GM06990 (cell line): ENCODE results near the gene HLA-DMA.

Source experiments
- DNase-seq: peaks from one replicate; pipeline ENCODE4 v3.0.0-alpha.2; 2011; ENCODE audit not compliant: insufficient read length; ENCODE audit errors: extremely low read depth
- H3K27me3 ChIP-seq: replicated peaks from 2 replicates; pipeline ENCODE4 v1.6.0; 2011; ENCODE audit warnings: low read length; ENCODE audit not compliant: control insufficient read depth, insufficient read depth
- H3K36me3 ChIP-seq: 2 replicates; pipeline ENCODE4 v1.5.1; 2011; ENCODE audit warnings: low read length; ENCODE audit not compliant: control insufficient read depth, insufficient read depth
- H3K4me3 ChIP-seq: replicated peaks from 2 replicates; pipeline ENCODE4 v1.5.1; 2011; ENCODE audit warnings: low read depth, mild to moderate bottlenecking, control low read depth, low read length
- CTCF ChIP-seq: IDR thresholded peaks from 2 replicates; pipeline ENCODE4 v1.5.1; 2011; ENCODE audit warnings: low read length, control low read depth, mild to moderate bottlenecking, inconsistent platforms; ENCODE audit not compliant: insufficient read depth, poor library complexity, severe bottlenecking

The HLA-DMA gene

GRCh38 chr6:32920715-32921114 is 32.2 kb downstream of the HLA-DMA start:
- Histone ChIP-seq H3K4me3 (no peak overlapping the region), H3K27me3 (no peaks in the 10 kb centered on the region), H3K36me3 (no peaks in the 10 kb centered on the region)
- no peak for DNase-seq
- TF ChIP-seq CTCF: no peak

GRCh38 chr6:32912951-32913350 is 39.9 kb downstream of the HLA-DMA start:
- H3K27me3 ChIP-seq: no peaks in the 10 kb centered on the region

DNA sequence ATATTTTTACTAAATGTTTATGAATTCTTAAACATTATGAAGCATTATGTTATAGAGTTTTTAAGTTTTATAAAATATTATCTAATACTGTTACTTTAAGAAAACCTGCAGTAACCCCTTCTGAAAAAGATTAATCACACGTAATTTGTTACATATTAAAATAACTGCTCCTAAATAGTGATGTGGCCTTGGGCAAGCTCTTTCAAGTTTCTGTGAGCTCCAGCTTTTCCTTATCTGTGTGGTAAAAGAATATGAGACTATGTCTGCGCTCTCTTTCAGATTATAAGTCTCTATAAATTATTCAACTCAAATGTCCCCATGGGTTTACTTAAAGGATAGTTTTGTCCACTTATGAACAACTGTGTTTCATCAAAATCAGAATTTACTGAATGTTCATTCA is 44.0 kb downstream of the HLA-DMA start:
- DNase-seq: no peak
- no peak for TF ChIP-seq CTCF

More at GRCh38 chr6:32912951-32913350, 39.9 kb downstream of the HLA-DMA start:
- no peak for TF ChIP-seq CTCF
- no peaks in the 10 kb centered on the region for H3K36me3 ChIP-seq
- no peak overlapping the region for H3K4me3 ChIP-seq
- DNase-seq: no peak

GRCh38 chr6:32906539-32906938 is 46.4 kb downstream of the HLA-DMA start:
- H3K27me3 ChIP-seq: no peaks in the 10 kb centered on the region
- H3K36me3 ChIP-seq: no peaks in the 10 kb centered on the region
- no peak for DNase-seq
- no peak overlapping the region for H3K4me3 ChIP-seq
- no peak for TF ChIP-seq CTCF

More for the DNA sequence above, 44.0 kb downstream of the HLA-DMA start:
- Histone ChIP-seq H3K36me3 (no peaks in the 10 kb centered on the region), H3K27me3 (no peaks in the 10 kb centered on the region), H3K4me3 (no peak overlapping the region)

GRCh38 chr6:32905078-32905477 is 47.8 kb downstream of the HLA-DMA start:
- no peaks in the 10 kb centered on the region for H3K36me3 ChIP-seq
- no peak for TF ChIP-seq CTCF
- DNase-seq: no peak
- no peak overlapping the region for H3K4me3 ChIP-seq
- no peaks in the 10 kb centered on the region for H3K27me3 ChIP-seq

DNA sequence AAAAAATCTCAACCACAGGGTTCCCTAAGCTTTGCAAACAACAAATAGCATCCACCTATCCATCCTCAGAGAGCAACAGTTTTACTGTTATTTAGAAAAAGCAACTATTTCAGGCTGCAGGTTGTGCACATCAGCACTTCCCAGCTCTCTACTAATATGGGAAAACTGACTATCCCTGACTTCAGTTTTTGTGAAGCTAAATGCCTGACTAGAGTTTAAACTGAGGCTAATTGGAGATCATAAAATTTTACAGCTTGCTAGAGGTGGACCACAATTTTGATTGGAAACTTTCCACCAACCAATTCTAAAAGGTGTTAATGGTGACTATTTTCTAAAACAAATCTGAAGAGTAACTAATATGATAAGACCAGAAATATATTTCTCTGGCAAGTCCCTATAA is 48.9 kb downstream of the HLA-DMA start:
- TF ChIP-seq CTCF: no peak
- DNase-seq: no peak
- Histone ChIP-seq H3K27me3 (no peaks in the 10 kb centered on the region), H3K36me3 (no peaks in the 10 kb centered on the region), H3K4me3 (no peak overlapping the region)
